Ascending aorta (tissue), 2 donors: ENCODE data around the gene APBB2. TPM values are rescaled to one million over a fixed set of nuclear protein-coding genes. Genes with fewer than 3 reads are reported as not detected.
"Not testable (repeated sequence)": the region's sequence is repeated elsewhere in the genome, so short reads cannot be mapped to it uniquely, and the experiment has no call there.

Experiments used
- DNase-seq, 2 donors: peaks; one replicate each; pipeline ENCODE4 v3.0.0-alpha.2; 2019; ENCODE audit warnings: low spot score in 2 of 2
- H3K27ac ChIP-seq, 2 donors: fragments of 200-600 bp; sonication (generic); one replicate each; pipeline ENCODE4 v1.5.1; 2016 to 2017; ENCODE audit warnings: mild to moderate bottlenecking in 1 of 2
- H3K27me3 ChIP-seq: fragments of 200-600 bp; sonication (generic); one replicate; pipeline ENCODE4 v1.5.1; 2017
- H3K36me3 ChIP-seq, 2 donors: fragments of 200-600 bp; sonication (generic); one replicate each; pipeline ENCODE4 v1.5.1; 2016
- H3K4me1 ChIP-seq, 2 donors: fragments of 200-600 bp; sonication (generic); one replicate each; pipeline ENCODE4 v1.5.1; 2016 to 2017; ENCODE audit warnings: mild to moderate bottlenecking in 1 of 2
- H3K4me3 ChIP-seq, 2 donors: fragments of 200-600 bp; sonication (generic); one replicate each; pipeline ENCODE4 v1.5.1; 2016 to 2017; ENCODE audit warnings: mild to moderate bottlenecking in 1 of 2
- H3K9me3 ChIP-seq, 2 donors: fragments of 200-600 bp; sonication (generic); one replicate each; pipeline ENCODE4 v1.5.1; 2016
- CTCF ChIP-seq, 3 experiments: fragments of 200-600 bp in 2 of 3; fragments of 450-650 bp in 1 of 3; sonication (generic) in 2 of 3; IDR thresholded peaks; one replicate each; pipeline ENCODE4 v1.5.1; 2016 to 2019; ENCODE audit warnings: antibody characterized with exemption in 3 of 3, mild to moderate bottlenecking in 1 of 3, moderate library complexity in 1 of 3
- intact Hi-C: fragments of 100-400 bp; cut with DNase I; formaldehyde crosslinking; loops from one replicate; pipeline ENCODE4 v1.15.1; 2023
- total RNA-seq: library from RNA; depleted of rRNA; stranded (reverse); fragments of >200 nt; gene quantifications from one replicate; pipeline ENCODE4 v1.1.0, GENCODE V29; 2016

APBB2 gene
- total RNA-seq, 1 donor from 2014 or later = 51.4 TPM

DNA sequence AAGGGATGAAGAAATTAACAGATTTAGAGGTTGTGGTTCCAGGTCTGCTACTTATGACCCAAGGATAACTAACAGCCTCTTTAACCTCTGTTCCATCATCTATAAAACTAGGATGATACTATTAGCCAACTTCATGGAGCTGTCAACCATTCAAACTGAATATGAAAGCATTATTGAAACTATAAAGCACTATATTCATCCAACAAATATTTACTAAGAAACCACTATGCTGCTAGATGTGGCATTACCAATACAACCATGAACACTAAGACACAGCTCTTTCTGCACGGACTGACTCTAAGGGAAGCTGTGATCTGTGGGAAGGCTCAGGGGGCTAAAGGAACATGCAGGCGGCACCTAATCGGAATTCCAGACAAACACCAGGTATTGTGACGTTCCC, 66.0 kb downstream of the APBB2 start:
- H3K9me3 ChIP-seq = no peaks in the 10 kb centered on the region
- DNase-seq = no peak
- intact Hi-C loops = loop anchor here (10.0 kb wide), 1 partner anchor 217 kb away; no protein-coding TSS in a partner anchor
- no peaks in the 10 kb centered on the region for H3K36me3 ChIP-seq
- H3K4me1 ChIP-seq = peaks cover 16 to 44% of the 10 kb centered on the region in 2 donors
- no peak for TF ChIP-seq CTCF (IDR thresholded peaks at IDR 0.05)
- no peak overlapping the region for H3K4me3 ChIP-seq
- peak overlapping the region; percentile 41 to 92 for H3K27ac ChIP-seq
- H3K27me3 ChIP-seq = no peaks in the 10 kb centered on the region

DNA sequence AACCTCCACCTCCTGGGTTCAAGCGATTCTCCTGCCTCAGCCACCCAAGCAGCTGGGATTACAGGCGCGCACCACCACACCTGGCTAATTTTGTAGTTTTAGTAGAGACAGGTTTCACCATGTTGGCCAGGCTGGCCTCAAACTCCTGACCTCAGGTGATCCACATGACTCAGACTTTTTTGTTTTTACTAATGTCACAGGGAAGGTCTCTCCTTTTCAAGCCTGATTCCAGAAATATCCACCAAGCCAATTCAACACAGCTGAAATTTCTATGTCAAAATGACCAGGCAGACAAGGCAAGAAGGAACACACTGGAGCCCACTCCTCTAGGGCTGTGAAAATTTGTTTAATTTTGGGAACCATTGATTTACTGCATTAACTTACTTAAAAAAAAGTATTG, 66.8 kb downstream of the APBB2 start:
- intact Hi-C loops = loop anchor here (10.0 kb wide), 1 partner anchor 217 kb away; no protein-coding TSS in a partner anchor
- H3K4me3 ChIP-seq, DNase-seq, H3K36me3 ChIP-seq, H3K9me3 ChIP-seq, H3K27me3 ChIP-seq: not testable (repeated sequence)
- Histone ChIP-seq H3K4me1 (peaks cover 16 to 50% of the 10 kb centered on the region in 2 donors), H3K27ac (peak overlapping the region; percentile 80 to 92)

- H3K4me1 ChIP-seq = peaks cover 22 to 55% of the 10 kb centered on the region in 2 donors
- peak overlapping the region; percentile 80 to 92 for H3K27ac ChIP-seq
- no peaks in the 10 kb centered on the region for H3K36me3 ChIP-seq
- TF ChIP-seq CTCF (IDR thresholded peaks at IDR 0.05) = no peak
- no peaks in the 10 kb centered on the region for H3K27me3 ChIP-seq
- no peaks in the 10 kb centered on the region for H3K9me3 ChIP-seq
- DNase-seq = peak in 1 of 2 donors; percentile 74
- H3K4me3 ChIP-seq = peak overlapping the region in 1 of 2 donors; percentile 36
- intact Hi-C loops = loop anchor here (10.0 kb wide), 1 partner anchor 218 kb away; no protein-coding TSS in a partner anchor
Measured at GRCh38 chr4:41146716-41147506, 67.4 kb downstream of the APBB2 start.

- no peaks in the 10 kb centered on the region for H3K27me3 ChIP-seq
- no peaks in the 10 kb centered on the region for H3K36me3 ChIP-seq
- intact Hi-C loops = loop anchor here (10.0 kb wide), 1 partner anchor 219 kb away; no protein-coding TSS in a partner anchor
- peak overlapping the region in 1 of 2 donors; percentile 36 for H3K4me3 ChIP-seq
- peak overlapping the region; percentile 80 to 92 for H3K27ac ChIP-seq
- no peaks in the 10 kb centered on the region for H3K9me3 ChIP-seq
- peaks cover 27 to 62% of the 10 kb centered on the region in 2 donors for H3K4me1 ChIP-seq
- no peak for DNase-seq
- no peak for TF ChIP-seq CTCF (IDR thresholded peaks at IDR 0.05)
Measured at GRCh38 chr4:41146196-41146595, 68.1 kb downstream of the APBB2 start.

DNA sequence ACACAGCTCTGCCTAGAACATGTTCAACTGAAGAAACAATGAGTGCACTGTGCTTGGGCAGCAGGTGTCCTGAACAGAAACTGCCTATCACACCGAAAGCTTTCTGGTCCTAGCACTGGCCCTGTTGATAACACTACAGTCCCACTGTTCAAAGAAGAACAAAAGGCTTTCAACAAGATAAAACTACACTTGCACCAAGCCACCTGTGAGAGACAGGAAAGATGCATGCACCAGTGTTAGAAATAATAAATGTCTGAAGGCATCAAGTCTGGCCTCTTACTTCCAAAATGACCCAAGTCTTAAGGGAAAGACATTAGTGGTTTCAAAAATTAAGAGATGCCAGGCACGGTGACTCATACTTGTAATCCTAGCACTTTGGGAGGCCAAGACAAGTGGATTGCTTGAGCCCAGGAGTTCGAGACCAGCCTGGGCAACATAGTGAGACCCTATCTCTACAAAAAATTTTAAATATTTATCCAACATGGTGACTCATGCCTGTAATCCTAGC, 68.7 kb downstream of the APBB2 start:
- TF ChIP-seq CTCF (IDR thresholded peaks at IDR 0.05) = no peak
- Histone ChIP-seq H3K27ac (peak overlapping the region; percentile 80 to 92), H3K9me3 (no peaks in the 10 kb centered on the region), H3K36me3 (no peaks in the 10 kb centered on the region), H3K4me3 (no peak overlapping the region), H3K27me3 (no peaks in the 10 kb centered on the region), H3K4me1 (peaks cover 27 to 66% of the 10 kb centered on the region in 2 donors)
- intact Hi-C loops = loop anchor here (10.0 kb wide), 1 partner anchor 219 kb away; no protein-coding TSS in a partner anchor
- no peak for DNase-seq

- Histone ChIP-seq H3K4me1 (peaks cover 27 to 70% of the 10 kb centered on the region in 2 donors), H3K27ac (peak overlapping the region; percentile 80 to 92), H3K4me3 (no peak overlapping the region), H3K27me3 (no peaks in the 10 kb centered on the region), H3K36me3 (no peaks in the 10 kb centered on the region), H3K9me3 (no peaks in the 10 kb centered on the region)
- intact Hi-C loops = loop anchor here (5.0 to 10.0 kb wide), 3 partner anchors 32 to 220 kb away; no protein-coding TSS in a partner anchor
- DNase-seq = no peak
- TF ChIP-seq CTCF (IDR thresholded peaks at IDR 0.05) = no peak
Measured at GRCh38 chr4:41144812-41145211, 69.5 kb downstream of the APBB2 start.
